GM23248 (cell line): ENCODE measurements around the gene ZMIZ1. TPM values are rescaled to one million over a fixed set of nuclear protein-coding genes. Genes with fewer than 3 reads are reported as not detected.

ENCODE experiments used
- DNase-seq: peaks from one replicate; pipeline ENCODE4 v3.0.0-alpha.2; 2015
- H2AFZ ChIP-seq: fragments of 200-600 bp; sonication (generic); 2 replicates; pipeline ENCODE4 v1.6.1; 2016; ENCODE audit warnings: antibody characterized with exemption
- H3F3A ChIP-seq: fragments of 200-600 bp; sonication (generic); 2 replicates; pipeline ENCODE4 v1.6.1; 2016; ENCODE audit warnings: mild to moderate bottlenecking, antibody characterized with exemption, mixed run types; ENCODE audit not compliant: insufficient read depth
- H3K27ac ChIP-seq: fragments of 200-600 bp; sonication (generic); 2 replicates; pipeline ENCODE4 v1.5.1; 2016; ENCODE audit warnings: mild to moderate bottlenecking
- H3K27me3 ChIP-seq: fragments of 200-600 bp; sonication (generic); replicated peaks from 2 replicates; pipeline ENCODE4 v1.6.1; 2016; ENCODE audit warnings: mild to moderate bottlenecking; ENCODE audit not compliant: insufficient read depth
- H3K36me3 ChIP-seq: fragments of 200-600 bp; sonication (generic); 2 replicates; pipeline ENCODE4 v1.6.1; 2016; ENCODE audit warnings: low read depth, mild to moderate bottlenecking
- H3K4me1 ChIP-seq: fragments of 200-600 bp; sonication (generic); 2 replicates; pipeline ENCODE4 v1.6.1; 2016; ENCODE audit warnings: mild to moderate bottlenecking; ENCODE audit not compliant: insufficient read depth
- H3K4me2 ChIP-seq: fragments of 200-600 bp; sonication (generic); one replicate; pipeline ENCODE4 v1.6.1; 2016; ENCODE audit warnings: mild to moderate bottlenecking; ENCODE audit not compliant: unreplicated experiment
- H3K4me3 ChIP-seq: fragments of 200-600 bp; sonication (generic); 2 replicates; pipeline ENCODE4 v1.5.1; 2016; ENCODE audit warnings: mild to moderate bottlenecking
- H3K79me2 ChIP-seq: fragments of 200-600 bp; sonication (generic); 2 replicates; pipeline ENCODE4 v1.6.1; 2016; ENCODE audit warnings: mild to moderate bottlenecking; ENCODE audit not compliant: insufficient read depth
- H3K9ac ChIP-seq: fragments of 200-600 bp; sonication (generic); 2 replicates; pipeline ENCODE4 v1.6.1; 2016; ENCODE audit warnings: mild to moderate bottlenecking
- H3K9me2 ChIP-seq: fragments of 200-600 bp; sonication (generic); 2 replicates; pipeline ENCODE4 v1.6.1; 2016; ENCODE audit warnings: mixed run types, mild to moderate bottlenecking, moderate library complexity; ENCODE audit not compliant: insufficient read depth
- H3K9me3 ChIP-seq: fragments of 200-600 bp; sonication (generic); one replicate; pipeline ENCODE4 v1.6.1; 2017; ENCODE audit warnings: low read depth
- H4K20me1 ChIP-seq: fragments of 200-600 bp; sonication (generic); 2 replicates; pipeline ENCODE4 v1.6.0; 2016; ENCODE audit not compliant: insufficient read depth
- EZH2 ChIP-seq: fragments of 200-600 bp; sonication (generic); IDR thresholded peaks from 2 replicates; pipeline ENCODE4 v1.6.1; 2018; ENCODE audit warnings: antibody characterized with exemption, mild to moderate bottlenecking; ENCODE audit not compliant: insufficient read depth, poor library complexity, severe bottlenecking
- EZH2phosphoT487 ChIP-seq: fragments of 200-600 bp; sonication (generic); IDR thresholded peaks from 2 replicates; pipeline ENCODE4 v1.6.1; 2018; ENCODE audit warnings: antibody characterized with exemption, moderate library complexity, mild to moderate bottlenecking, low read depth; ENCODE audit not compliant: insufficient read depth
- WGBS, 2 experiments: methylation state at CpG; one replicate each; pipeline ENCODE4 v1.1.6; 2015 to 2017; ENCODE audit warnings: low lambda C conversion rate in 2 of 2, low coverage in 1 of 2; ENCODE audit errors: missing lambda C conversion rate in 2 of 2; 5-methylcytosine and 5-hydroxymethylcytosine counted together
- in situ Hi-C: fragments of 300-500 bp; cut with MboI; formaldehyde crosslinking; loops from 2 replicates; pipeline ENCODE4 v1.15.0; 2020
- polyA plus RNA-seq: library from polyadenylated mRNA; unstranded; fragments of >200 nt; fragmentation: Nextera tagmentation; extraction: Ambion mirVana; gene quantifications from 2 replicates; pipeline ENCODE4 v1.2.1, GENCODE V29; 2016
- total RNA-seq: library from RNA; depleted of rRNA; stranded (reverse); fragments of >200 nt; shearing (Covaris generic); gene quantifications from 2 replicates; pipeline ENCODE4 v1.2.3, GENCODE V29; 2014

The ZMIZ1 gene
- total and polyA plus RNA-seq, 2 experiments from 2014 or later: 21.9 to 28.4 TPM

DNA sequence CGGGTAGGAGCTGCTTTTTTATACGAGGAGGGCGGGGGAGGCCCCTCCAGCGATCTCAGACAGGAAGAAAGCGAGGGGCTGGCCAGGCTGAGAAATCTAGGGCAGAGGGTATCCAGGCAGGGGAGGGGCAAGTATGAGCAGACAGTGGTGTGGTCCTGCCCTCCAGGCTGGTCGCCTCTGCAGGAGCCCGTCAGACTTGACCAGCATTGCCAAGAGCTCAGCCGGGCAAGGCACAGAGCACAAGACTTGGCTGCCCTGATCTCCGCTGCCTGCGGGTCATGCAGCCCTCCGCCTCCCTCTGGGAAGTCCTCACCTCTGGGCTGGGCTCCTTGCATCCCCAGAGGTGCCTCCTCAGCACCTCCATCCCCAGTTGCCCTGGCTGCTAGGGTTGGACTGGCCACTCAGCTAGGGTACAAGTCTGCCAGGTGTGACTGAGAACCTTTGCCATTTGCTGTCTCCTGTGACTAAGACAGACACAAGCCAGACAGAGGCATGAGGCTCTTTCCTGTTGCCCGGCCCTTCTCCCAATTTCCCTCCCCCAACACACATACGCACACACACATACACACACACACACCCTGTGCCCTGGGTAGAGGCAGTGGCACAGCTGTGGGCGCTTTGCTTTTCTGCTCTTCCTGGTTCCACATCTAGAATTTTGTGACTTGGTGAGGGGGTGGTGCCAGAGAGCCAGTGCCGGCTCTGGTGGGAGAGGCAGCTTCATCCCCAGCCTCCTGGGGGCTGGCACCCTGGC lies 219.4 kb downstream of the ZMIZ1 start:
- Histone ChIP-seq H3K9me2 (no peaks in the 10 kb centered on the region), H3K9me3 (no peaks in the 10 kb centered on the region), H2AFZ (no peak overlapping the region), H3K27me3 (no peaks in the 10 kb centered on the region), H3K4me3 (no peak overlapping the region), H3K4me1 (peaks cover 3% of the 10 kb centered on the region), H3F3A (peaks cover 4% of the 10 kb centered on the region; the same call in 1 of the 2 replicates), H3K36me3 (peaks cover 17% of the 10 kb centered on the region; the same call in 1 of the 2 replicates), H3K4me2 (no peak overlapping the region), H3K79me2 (peaks cover 68% of the 10 kb centered on the region), H4K20me1 (no peaks in the 10 kb centered on the region; the same call in 1 of the 2 replicates), H3K27ac (no peak overlapping the region), H3K9ac (no peak overlapping the region)
- DNase-seq: no peak
- in situ Hi-C loops: no loop called here
- TF ChIP-seq EZH2phosphoT487: no peak
- no peak for TF ChIP-seq EZH2
- WGBS, 2 experiments: 90 to 94% methylated on average over 15 of the region's 15 CpGs

DNA sequence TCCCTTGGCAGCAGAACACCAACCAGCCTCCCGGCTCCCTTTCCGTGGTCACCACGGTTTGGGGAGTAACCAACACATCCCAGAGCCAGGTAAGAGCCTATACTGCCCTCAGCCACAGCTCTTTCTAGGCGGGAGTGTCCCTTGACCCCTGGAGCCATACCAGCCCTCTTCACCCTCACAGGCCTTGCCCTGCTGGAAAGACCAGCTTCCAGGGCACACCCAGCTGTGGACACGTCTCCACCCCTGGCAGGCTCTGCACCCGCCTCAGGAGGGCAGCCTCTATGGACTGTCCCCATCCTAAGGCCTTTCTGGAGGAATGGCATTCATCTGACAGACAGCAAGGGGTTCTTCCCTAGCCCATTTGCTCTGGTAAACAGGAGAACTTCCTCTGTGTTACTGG lies 221.0 kb downstream of the ZMIZ1 start:
- Histone ChIP-seq H3K9me2 (no peaks in the 10 kb centered on the region), H3K9ac (no peak overlapping the region), H4K20me1 (no peaks in the 10 kb centered on the region), H3K27me3 (no peaks in the 10 kb centered on the region), H3K4me3 (no peak overlapping the region), H3K36me3 (peaks cover 15% of the 10 kb centered on the region; the same call in 1 of the 2 replicates), H3K4me1 (peaks cover 7% of the 10 kb centered on the region), H3K79me2 (peaks cover 54% of the 10 kb centered on the region), H3K4me2 (no peak overlapping the region), H3F3A (peaks cover 13% of the 10 kb centered on the region), H2AFZ (no peak overlapping the region), H3K9me3 (no peaks in the 10 kb centered on the region), H3K27ac (no peak overlapping the region)
- in situ Hi-C loops: no loop called here
- WGBS, 2 experiments: 81 to 84% methylated on average over 6 of the region's 6 CpGs
- no peak for DNase-seq
- no peak for TF ChIP-seq EZH2phosphoT487

DNA sequence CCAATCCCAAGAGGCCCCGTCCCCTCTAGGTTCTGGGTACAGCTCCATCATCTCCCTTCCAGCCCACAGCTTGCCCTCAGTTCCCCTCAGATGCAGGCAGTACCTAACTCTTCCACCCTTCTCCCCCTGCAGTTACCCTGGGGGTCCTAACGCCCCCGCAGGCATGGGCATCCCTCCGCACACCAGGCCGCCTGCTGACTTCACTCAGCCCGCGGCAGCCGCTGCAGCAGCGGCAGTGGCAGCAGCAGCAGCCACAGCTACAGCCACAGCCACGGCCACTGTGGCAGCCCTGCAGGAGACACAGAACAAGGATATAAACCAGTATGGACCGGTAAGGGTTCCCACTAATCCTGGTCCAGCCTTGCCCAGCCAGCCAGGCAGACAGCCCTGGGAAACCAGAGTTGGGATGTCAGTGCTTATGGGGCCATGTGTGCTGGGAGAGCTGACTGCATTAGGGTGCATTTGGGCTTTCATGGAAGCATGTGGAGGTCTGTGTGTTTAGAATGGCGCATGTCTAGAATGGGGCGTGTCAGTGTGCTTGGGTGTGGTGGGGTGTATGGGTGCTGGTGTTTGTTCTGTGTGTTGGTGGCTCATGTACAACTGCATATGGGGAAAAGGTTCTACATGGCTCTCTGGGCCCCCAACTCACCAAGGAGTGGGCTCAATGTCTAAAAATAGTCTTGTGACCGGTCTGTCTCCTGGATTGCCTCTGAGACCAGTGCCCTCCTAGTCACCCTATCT lies 223.4 kb downstream of the ZMIZ1 start:
- in situ Hi-C loops: no loop called here
- no peak overlapping the region for H3K27ac ChIP-seq

DNA sequence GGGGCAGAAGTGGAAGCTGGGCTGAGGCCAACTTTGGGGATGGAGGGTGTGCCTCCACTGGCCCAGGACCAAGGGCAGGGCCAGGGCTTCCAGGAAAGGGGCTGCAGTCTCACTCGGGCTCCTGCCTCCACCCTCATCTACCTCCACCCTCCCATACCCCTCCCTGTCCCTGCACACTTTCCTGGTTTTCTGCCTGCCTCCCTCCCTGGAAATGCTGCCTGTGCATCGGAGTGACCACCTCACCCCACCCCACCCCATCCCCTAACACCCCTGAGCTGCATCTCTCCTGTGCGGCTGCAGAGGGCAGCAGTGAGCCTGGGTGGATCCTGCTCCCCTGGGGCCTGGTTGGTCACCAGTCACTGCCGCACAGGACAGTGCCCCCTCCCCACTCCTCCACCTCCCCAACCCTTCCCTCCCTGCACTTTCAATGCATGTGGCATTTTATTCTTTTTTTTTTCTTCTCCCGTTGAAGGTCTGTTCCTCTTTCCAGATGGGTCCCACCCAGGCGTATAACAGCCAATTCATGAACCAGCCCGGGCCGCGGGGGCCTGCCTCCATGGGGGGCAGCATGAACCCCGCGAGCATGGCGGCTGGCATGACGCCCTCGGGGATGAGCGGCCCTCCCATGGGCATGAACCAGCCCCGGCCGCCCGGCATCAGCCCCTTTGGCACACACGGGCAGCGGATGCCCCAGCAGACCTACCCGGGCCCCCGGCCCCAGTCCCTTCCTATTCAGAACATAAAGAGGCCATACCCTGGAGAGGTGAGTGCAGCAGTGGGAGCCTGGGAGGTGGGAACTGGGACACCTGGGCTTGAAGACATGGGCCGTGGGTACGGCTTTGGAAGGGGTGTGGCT lies 224.4 kb downstream of the ZMIZ1 start:
- WGBS, 2 experiments: 67 to 71% methylated on average over 22 to 24 of the region's 24 CpGs
- Histone ChIP-seq H3K9ac (no peak overlapping the region), H3K27ac (peak overlapping the region; percentile 60), H3K9me2 (no peaks in the 10 kb centered on the region), H3K4me3 (no peak overlapping the region), H4K20me1 (no peaks in the 10 kb centered on the region), H3K4me2 (no peak overlapping the region), H3K79me2 (peaks cover 47% of the 10 kb centered on the region), H3K9me3 (no peaks in the 10 kb centered on the region), H3K4me1 (peaks cover 8% of the 10 kb centered on the region), H3K36me3 (peaks cover 26% of the 10 kb centered on the region), H2AFZ (no peak overlapping the region), H3K27me3 (no peaks in the 10 kb centered on the region), H3F3A (peaks cover 26% of the 10 kb centered on the region)
- TF ChIP-seq EZH2: no peak
- TF ChIP-seq EZH2phosphoT487: no peak
- DNase-seq: peak; percentile 40
- in situ Hi-C loops: no loop called here

More for the DNA sequence above, 223.4 kb downstream of the ZMIZ1 start:
- peaks cover 28% of the 10 kb centered on the region for H3K36me3 ChIP-seq
- no peak overlapping the region for H3K4me2 ChIP-seq
- WGBS, 2 experiments: 85 to 87% methylated on average over 14 of the region's 14 CpGs
- no peak overlapping the region for H3K4me3 ChIP-seq
- DNase-seq: no peak
- no peaks in the 10 kb centered on the region for H3K9me2 ChIP-seq
- H3K27me3 ChIP-seq: no peaks in the 10 kb centered on the region
- TF ChIP-seq EZH2phosphoT487: no peak
- no peak for TF ChIP-seq EZH2
- H4K20me1 ChIP-seq: no peaks in the 10 kb centered on the region
- H3K9me3 ChIP-seq: no peaks in the 10 kb centered on the region
- peaks cover 49% of the 10 kb centered on the region for H3K79me2 ChIP-seq
- H3F3A ChIP-seq: peaks cover 17% of the 10 kb centered on the region
- no peak overlapping the region for H2AFZ ChIP-seq
- peaks cover 7% of the 10 kb centered on the region for H3K4me1 ChIP-seq
- no peak overlapping the region for H3K9ac ChIP-seq
